Upper lobe of right lung (tissue), 1 donor: ENCODE results near the gene KCNQ2. TPM values are rescaled to one million over a fixed set of nuclear protein-coding genes. Genes with fewer than 3 reads are reported as not detected.

ENCODE experiments used
- ATAC-seq: fragments of 200-7000 bp; cut with Tn5 transposase; one replicate; pipeline ENCODE4 v1.9.1; 2020; ENCODE audit warnings: mild to moderate bottlenecking, moderate library complexity
- DNase-seq: peaks from one replicate; pipeline ENCODE4 v3.0.0-alpha.2; 2020
- H3K27ac ChIP-seq: fragments of 200-600 bp; one replicate; pipeline ENCODE4 v1.8.0; 2022
- H3K27me3 ChIP-seq: fragments of 200-600 bp; one replicate; pipeline ENCODE4 v1.8.0; 2022; ENCODE audit warnings: mild to moderate bottlenecking
- H3K36me3 ChIP-seq: fragments of 200-600 bp; one replicate; pipeline ENCODE4 v1.8.0; 2022
- H3K4me1 ChIP-seq: fragments of 200-600 bp; one replicate; pipeline ENCODE4 v1.8.0; 2022
- H3K4me3 ChIP-seq: fragments of 200-600 bp; one replicate; pipeline ENCODE4 v1.8.0; 2022; ENCODE audit warnings: mild to moderate bottlenecking
- H3K9me3 ChIP-seq: fragments of 200-600 bp; one replicate; pipeline ENCODE4 v1.8.0; 2022
- intact Hi-C: fragments of 100-400 bp; cut with DNase I; formaldehyde crosslinking; loops from one replicate; pipeline ENCODE4 v1.11.0; 2022
- total RNA-seq: library from RNA; stranded (reverse); fragmentation: NEBNext Ultra II Directional; extraction: Animal tissue kit (Norgen Biotek cat#: 25700); gene quantifications from one replicate; pipeline ENCODE4 v1.2.1, GENCODE V29; 2021
- TF ChIP-seq, protein P1 (sequence below): fragments of 200-600 bp; IDR thresholded peaks from one replicate; pipeline ENCODE4 v1.8.0; 2022; ENCODE audit warnings: antibody characterized with exemption
- donor health status: DM: no; HTN: yes; CAD: no; lungs with severe emphysema.

KCNQ2 gene
- total RNA-seq, 1 donor from 2014 or later: not detected

DNA sequence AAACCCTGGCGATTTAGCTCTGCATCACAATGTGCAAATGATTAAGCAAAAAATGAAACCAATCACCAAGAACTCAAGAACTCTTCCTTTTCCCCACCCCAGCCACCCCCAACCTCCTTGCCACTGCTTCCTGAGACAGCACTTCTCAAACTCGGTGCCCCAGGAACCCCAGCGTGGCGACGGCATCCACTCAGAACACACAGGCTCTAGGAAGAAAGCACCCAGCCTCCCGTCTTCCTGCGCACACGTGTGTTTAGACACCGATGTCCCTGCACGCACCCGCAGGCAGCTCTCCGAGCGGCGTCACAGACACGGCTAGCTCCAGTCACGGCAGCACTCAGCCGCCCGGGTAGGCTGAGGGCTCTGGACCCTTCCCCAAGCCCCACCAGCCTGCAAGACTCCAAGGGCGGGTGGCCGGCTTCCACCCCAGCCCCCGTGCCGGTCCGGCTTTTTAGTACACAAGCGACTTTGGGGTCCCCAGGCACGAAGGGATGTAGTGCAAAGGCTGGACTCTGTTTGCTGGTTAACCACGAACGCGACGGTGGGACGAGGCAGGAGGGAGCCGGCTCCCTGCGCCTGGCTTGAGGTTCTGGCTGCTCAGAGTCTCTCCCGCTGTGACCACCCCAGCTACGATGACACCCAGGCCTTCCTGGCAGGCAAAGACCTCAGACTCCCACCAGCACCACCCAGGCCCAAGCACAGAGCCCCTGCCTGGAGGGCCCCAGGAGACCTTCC is 51.9 kb downstream of the KCNQ2 start:
- H3K4me1 ChIP-seq: no peaks in the 10 kb centered on the region
- no peak overlapping the region for H3K27ac ChIP-seq
- H3K4me3 ChIP-seq: no peak overlapping the region
- peaks cover 15% of the 10 kb centered on the region for H3K27me3 ChIP-seq
- ATAC-seq (no peak), DNase-seq (no peak)
- no peaks in the 10 kb centered on the region for H3K9me3 ChIP-seq
- TF ChIP-seq, protein P1, sequence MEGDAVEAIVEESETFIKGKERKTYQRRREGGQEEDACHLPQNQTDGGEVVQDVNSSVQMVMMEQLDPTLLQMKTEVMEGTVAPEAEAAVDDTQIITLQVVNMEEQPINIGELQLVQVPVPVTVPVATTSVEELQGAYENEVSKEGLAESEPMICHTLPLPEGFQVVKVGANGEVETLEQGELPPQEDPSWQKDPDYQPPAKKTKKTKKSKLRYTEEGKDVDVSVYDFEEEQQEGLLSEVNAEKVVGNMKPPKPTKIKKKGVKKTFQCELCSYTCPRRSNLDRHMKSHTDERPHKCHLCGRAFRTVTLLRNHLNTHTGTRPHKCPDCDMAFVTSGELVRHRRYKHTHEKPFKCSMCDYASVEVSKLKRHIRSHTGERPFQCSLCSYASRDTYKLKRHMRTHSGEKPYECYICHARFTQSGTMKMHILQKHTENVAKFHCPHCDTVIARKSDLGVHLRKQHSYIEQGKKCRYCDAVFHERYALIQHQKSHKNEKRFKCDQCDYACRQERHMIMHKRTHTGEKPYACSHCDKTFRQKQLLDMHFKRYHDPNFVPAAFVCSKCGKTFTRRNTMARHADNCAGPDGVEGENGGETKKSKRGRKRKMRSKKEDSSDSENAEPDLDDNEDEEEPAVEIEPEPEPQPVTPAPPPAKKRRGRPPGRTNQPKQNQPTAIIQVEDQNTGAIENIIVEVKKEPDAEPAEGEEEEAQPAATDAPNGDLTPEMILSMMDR: no peak
- intact Hi-C loops: no loop called here
- no peaks in the 10 kb centered on the region for H3K36me3 ChIP-seq

GRCh38 chr20:63419299-63419698 is 53.2 kb downstream of the KCNQ2 start:
- Histone ChIP-seq H3K4me1 (no peaks in the 10 kb centered on the region), H3K36me3 (no peaks in the 10 kb centered on the region), H3K9me3 (no peaks in the 10 kb centered on the region), H3K4me3 (no peak overlapping the region), H3K27ac (no peak overlapping the region), H3K27me3 (peaks cover 16% of the 10 kb centered on the region)
- intact Hi-C loops: no loop called here
- DNase-seq (no peak), ATAC-seq (no peak)
- TF ChIP-seq, protein P1: no peak

GRCh38 chr20:63418617-63419016 is 53.8 kb downstream of the KCNQ2 start:
- Histone ChIP-seq H3K9me3 (no peaks in the 10 kb centered on the region), H3K4me3 (no peak overlapping the region), H3K36me3 (no peaks in the 10 kb centered on the region), H3K27me3 (peaks cover 23% of the 10 kb centered on the region), H3K4me1 (no peaks in the 10 kb centered on the region), H3K27ac (no peak overlapping the region)
- ATAC-seq (no peak), DNase-seq (no peak)
- intact Hi-C loops: no loop called here
- TF ChIP-seq, protein P1: no peak

GRCh38 chr20:63417738-63418120 is 54.7 kb downstream of the KCNQ2 start:
- intact Hi-C loops: no loop called here
- no peak overlapping the region for H3K27ac ChIP-seq
- no peaks in the 10 kb centered on the region for H3K4me1 ChIP-seq
- H3K9me3 ChIP-seq: no peaks in the 10 kb centered on the region
- H3K36me3 ChIP-seq: no peaks in the 10 kb centered on the region
- ATAC-seq (no peak), DNase-seq (no peak)
- TF ChIP-seq, protein P1: no peak
- peaks cover 28% of the 10 kb centered on the region for H3K27me3 ChIP-seq
- no peak overlapping the region for H3K4me3 ChIP-seq

DNA sequence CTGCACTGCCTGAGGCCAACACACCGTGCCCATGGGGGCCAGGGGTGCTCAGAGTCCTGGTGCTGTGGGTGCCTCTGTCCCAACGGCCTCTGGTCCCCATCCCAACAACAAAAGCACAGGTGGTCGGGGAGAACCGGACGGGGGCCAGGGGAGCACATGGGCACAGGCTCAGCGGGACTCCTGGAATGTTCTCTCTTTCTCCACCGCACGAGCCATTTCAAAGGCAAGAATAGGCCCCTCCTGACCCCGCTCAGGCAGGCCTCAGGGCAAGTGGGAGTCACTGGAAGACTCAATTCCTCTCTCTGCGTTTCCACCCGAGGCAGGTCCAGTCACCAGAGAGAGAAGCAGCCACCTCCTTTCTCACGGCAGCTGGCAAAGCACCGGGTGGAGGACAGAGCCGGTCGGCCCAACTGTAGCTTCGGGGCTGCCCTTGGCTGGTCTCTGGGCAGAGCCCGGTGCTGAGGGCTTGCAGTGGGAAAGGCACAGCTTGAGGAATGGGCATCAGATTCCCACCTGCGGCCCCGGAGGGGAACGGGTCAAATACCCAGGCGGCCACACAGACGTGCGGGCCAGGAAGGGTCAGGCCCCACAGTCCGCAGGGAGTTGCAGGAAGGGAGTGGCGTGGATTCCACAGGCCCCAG is 55.2 kb downstream of the KCNQ2 start:
- no peak for ATAC-seq
- no peak for DNase-seq
- intact Hi-C loops: no loop called here
- H3K27ac ChIP-seq: no peak overlapping the region
- no peaks in the 10 kb centered on the region for H3K36me3 ChIP-seq
- no peaks in the 10 kb centered on the region for H3K9me3 ChIP-seq
- H3K4me3 ChIP-seq: no peak overlapping the region
- peaks cover 33% of the 10 kb centered on the region for H3K27me3 ChIP-seq
- TF ChIP-seq, protein P1: no peak
- no peaks in the 10 kb centered on the region for H3K4me1 ChIP-seq
